HepG2 (cell line): ENCODE measurements around the gene CXCL3.

Source experiments
- CREB1 ChIP-seq, 2 experiments: fragments of 450-650 bp in 1 of 2; IDR thresholded peaks; 2 replicates each; pipeline ENCODE4 v1.6.1; 2016 to 2017; ENCODE audit warnings: control low read depth in 1 of 2, mild to moderate bottlenecking in 1 of 2, missing compliant biosample characterization in 1 of 2, missing genetic modification characterization in 1 of 2
- SP2 ChIP-seq: sonication (generic); formaldehyde crosslinking; IDR thresholded peaks from 2 replicates; pipeline ENCODE4 v1.5.1; 2020; ENCODE audit warnings: mild to moderate bottlenecking, missing genetic modification reagents
- ZC3H4 ChIP-seq: sonication (generic); formaldehyde crosslinking; IDR thresholded peaks from 2 replicates; pipeline ENCODE4 v1.4.0; 2020; ENCODE audit warnings: missing genetic modification reagents, borderline replicate concordance
- ZNF12 ChIP-seq: sonication (generic); formaldehyde crosslinking; IDR thresholded peaks from 2 replicates; pipeline ENCODE4 v1.5.0; 2020; ENCODE audit warnings: missing genetic modification reagents
- TF ChIP-seq, protein P1 (sequence below): IDR thresholded peaks from 2 replicates; pipeline ENCODE4 v1.4.0; 2020; ENCODE audit warnings: mild to moderate bottlenecking, missing genetic modification reagents
- TF ChIP-seq, protein P2 (sequence below): sonication (generic); formaldehyde crosslinking; IDR thresholded peaks from 2 replicates; pipeline ENCODE4 v1.8.1; 2023; ENCODE audit warnings: missing genetic modification reagents, inconsistent platforms, borderline replicate concordance

GRCh38 chr4:74067586-74067985 is 29.1 kb upstream of the CXCL3 start:
- TF ChIP-seq ZC3H4 (CRISPR knock-in tag), result no peak
- no peak for TF ChIP-seq CREB1 (IDR thresholded peaks at IDR 0.05)
- TF ChIP-seq CREB1 (CRISPR knock-in tag; IDR thresholded peaks at IDR 0.05), result no peak
- TF ChIP-seq SP2 (CRISPR knock-in tag), result no peak
- no peak for TF ChIP-seq ZNF12 (CRISPR knock-in tag)
- TF ChIP-seq, protein P1, sequence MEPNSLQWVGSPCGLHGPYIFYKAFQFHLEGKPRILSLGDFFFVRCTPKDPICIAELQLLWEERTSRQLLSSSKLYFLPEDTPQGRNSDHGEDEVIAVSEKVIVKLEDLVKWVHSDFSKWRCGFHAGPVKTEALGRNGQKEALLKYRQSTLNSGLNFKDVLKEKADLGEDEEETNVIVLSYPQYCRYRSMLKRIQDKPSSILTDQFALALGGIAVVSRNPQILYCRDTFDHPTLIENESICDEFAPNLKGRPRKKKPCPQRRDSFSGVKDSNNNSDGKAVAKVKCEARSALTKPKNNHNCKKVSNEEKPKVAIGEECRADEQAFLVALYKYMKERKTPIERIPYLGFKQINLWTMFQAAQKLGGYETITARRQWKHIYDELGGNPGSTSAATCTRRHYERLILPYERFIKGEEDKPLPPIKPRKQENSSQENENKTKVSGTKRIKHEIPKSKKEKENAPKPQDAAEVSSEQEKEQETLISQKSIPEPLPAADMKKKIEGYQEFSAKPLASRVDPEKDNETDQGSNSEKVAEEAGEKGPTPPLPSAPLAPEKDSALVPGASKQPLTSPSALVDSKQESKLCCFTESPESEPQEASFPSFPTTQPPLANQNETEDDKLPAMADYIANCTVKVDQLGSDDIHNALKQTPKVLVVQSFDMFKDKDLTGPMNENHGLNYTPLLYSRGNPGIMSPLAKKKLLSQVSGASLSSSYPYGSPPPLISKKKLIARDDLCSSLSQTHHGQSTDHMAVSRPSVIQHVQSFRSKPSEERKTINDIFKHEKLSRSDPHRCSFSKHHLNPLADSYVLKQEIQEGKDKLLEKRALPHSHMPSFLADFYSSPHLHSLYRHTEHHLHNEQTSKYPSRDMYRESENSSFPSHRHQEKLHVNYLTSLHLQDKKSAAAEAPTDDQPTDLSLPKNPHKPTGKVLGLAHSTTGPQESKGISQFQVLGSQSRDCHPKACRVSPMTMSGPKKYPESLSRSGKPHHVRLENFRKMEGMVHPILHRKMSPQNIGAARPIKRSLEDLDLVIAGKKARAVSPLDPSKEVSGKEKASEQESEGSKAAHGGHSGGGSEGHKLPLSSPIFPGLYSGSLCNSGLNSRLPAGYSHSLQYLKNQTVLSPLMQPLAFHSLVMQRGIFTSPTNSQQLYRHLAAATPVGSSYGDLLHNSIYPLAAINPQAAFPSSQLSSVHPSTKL (CRISPR knock-in tag), result no peak
- TF ChIP-seq, protein P2, sequence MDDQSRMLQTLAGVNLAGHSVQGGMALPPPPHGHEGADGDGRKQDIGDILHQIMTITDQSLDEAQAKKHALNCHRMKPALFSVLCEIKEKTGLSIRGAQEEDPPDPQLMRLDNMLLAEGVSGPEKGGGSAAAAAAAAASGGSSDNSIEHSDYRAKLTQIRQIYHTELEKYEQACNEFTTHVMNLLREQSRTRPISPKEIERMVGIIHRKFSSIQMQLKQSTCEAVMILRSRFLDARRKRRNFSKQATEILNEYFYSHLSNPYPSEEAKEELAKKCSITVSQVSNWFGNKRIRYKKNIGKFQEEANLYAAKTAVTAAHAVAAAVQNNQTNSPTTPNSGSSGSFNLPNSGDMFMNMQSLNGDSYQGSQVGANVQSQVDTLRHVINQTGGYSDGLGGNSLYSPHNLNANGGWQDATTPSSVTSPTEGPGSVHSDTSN (CRISPR knock-in tag), result no peak
